Testis (tissue), 3 donors: ENCODE results near the gene NUMA1. TPM values are rescaled to one million over a fixed set of nuclear protein-coding genes. Genes with fewer than 3 reads are reported as not detected.

Experiments
- DNase-seq: peaks from one replicate; pipeline ENCODE4 v3.0.0-alpha.2; 2019
- H3K27ac ChIP-seq, 2 donors: fragments of 200-600 bp; sonication (generic); one replicate each; pipeline ENCODE4 v1.5.1; 2019
- H3K27me3 ChIP-seq: fragments of 200-600 bp; sonication (generic); one replicate; pipeline ENCODE4 v1.5.1; 2019
- H3K36me3 ChIP-seq: fragments of 200-600 bp; sonication (generic); one replicate; pipeline ENCODE4 v1.5.1; 2017; ENCODE audit warnings: low read depth; ENCODE audit errors: missing control alignments
- H3K4me1 ChIP-seq: fragments of 200-600 bp; sonication (generic); one replicate; pipeline ENCODE4 v1.5.1; 2019
- H3K4me3 ChIP-seq, 2 donors: fragments of 200-600 bp; sonication (generic); one replicate each; pipeline ENCODE4 v1.5.1; 2017 to 2019
- H3K9me3 ChIP-seq: fragments of 200-600 bp; sonication (generic); one replicate; pipeline ENCODE4 v1.5.1; 2017
- POLR2A ChIP-seq: fragments of 450-650 bp; IDR thresholded peaks from one replicate; pipeline ENCODE4 v1.6.1; 2017; ENCODE audit warnings: antibody characterized with exemption, mild to moderate bottlenecking, moderate library complexity
- WGBS, 2 donors: methylation state at CpG; one replicate each; pipeline ENCODE4 v1.1.5; 2018; 5-methylcytosine and 5-hydroxymethylcytosine counted together
- intact Hi-C: fragments of 100-400 bp; cut with DNase I; formaldehyde crosslinking; loops from one replicate; pipeline ENCODE4 v1.15.1; 2023; ENCODE audit warnings: low total_unique reads
- polyA plus RNA-seq: library from polyadenylated mRNA; stranded (reverse); fragments of 350-450 nt; fragmentation: Illumina TruSeq; extraction: RNeasy Lipid Tissue Mini Kit (QIAGEN cat#74804); gene quantifications from one replicate; pipeline ENCODE4 v1.2.3, GENCODE V29; 2014; ENCODE audit warnings: low read depth, low replicate concordance; ENCODE audit not compliant: insufficient read depth
- total RNA-seq, 2 donors: library from RNA; depleted of rRNA; stranded (reverse); fragments of >200 nt; gene quantifications; one replicate each; pipeline ENCODE4 v1.2.3, GENCODE V29; 2016
- TF ChIP-seq, protein P1 (sequence below), 3 experiments: fragments of 450-650 bp in 2 of 3; fragments of 200-600 bp in 1 of 3; sonication (generic) in 1 of 3; IDR thresholded peaks; one replicate each; pipeline ENCODE4 v1.5.1; 2016 to 2019; ENCODE audit warnings: antibody characterized with exemption in 3 of 3, mild to moderate bottlenecking in 2 of 3, moderate library complexity in 1 of 3

The NUMA1 gene
- total and polyA plus RNA-seq, 3 donors from 2014 or later, result 186 to 470 (median 452) TPM

- Histone ChIP-seq H3K27me3 (no peaks in the 10 kb centered on the region), H3K4me1 (peaks cover 15% of the 10 kb centered on the region), H3K27ac (peak overlapping the region; percentile 14 to 33), H3K36me3 (no peaks in the 10 kb centered on the region), H3K4me3 (no peak overlapping the region), H3K9me3 (no peaks in the 10 kb centered on the region)
- DNase-seq, result peak; percentile 57
- intact Hi-C loops, result no loop called here
- TF ChIP-seq, protein P1, sequence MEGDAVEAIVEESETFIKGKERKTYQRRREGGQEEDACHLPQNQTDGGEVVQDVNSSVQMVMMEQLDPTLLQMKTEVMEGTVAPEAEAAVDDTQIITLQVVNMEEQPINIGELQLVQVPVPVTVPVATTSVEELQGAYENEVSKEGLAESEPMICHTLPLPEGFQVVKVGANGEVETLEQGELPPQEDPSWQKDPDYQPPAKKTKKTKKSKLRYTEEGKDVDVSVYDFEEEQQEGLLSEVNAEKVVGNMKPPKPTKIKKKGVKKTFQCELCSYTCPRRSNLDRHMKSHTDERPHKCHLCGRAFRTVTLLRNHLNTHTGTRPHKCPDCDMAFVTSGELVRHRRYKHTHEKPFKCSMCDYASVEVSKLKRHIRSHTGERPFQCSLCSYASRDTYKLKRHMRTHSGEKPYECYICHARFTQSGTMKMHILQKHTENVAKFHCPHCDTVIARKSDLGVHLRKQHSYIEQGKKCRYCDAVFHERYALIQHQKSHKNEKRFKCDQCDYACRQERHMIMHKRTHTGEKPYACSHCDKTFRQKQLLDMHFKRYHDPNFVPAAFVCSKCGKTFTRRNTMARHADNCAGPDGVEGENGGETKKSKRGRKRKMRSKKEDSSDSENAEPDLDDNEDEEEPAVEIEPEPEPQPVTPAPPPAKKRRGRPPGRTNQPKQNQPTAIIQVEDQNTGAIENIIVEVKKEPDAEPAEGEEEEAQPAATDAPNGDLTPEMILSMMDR (IDR thresholded peaks at IDR 0.05), result no peak
- TF ChIP-seq POLR2A, result no peak
- WGBS, 2 donors, result 32 to 40% methylated on average over 2 of the region's 2 CpGs
Observed at GRCh38 chr11:71999362-71999761, 81.0 kb downstream of the NUMA1 start.

GRCh38 chr11:71998649-71999310 is 81.6 kb downstream of the NUMA1 start, which contains the start of gene IL18BP:
Gene IL18BP, plus strand, starts transcription at chr11:71998909. Its CDS starts 1,076 bp downstream, at chr11:71999985.
- 83 to 84% methylated on average over 9 to 11 of the region's 11 CpGs for WGBS, 2 donors
- intact Hi-C loops, result no loop called here
- Histone ChIP-seq H3K4me1 (peaks cover 15% of the 10 kb centered on the region), H3K4me3 (no peak within 1 kb of the TSS), H3K36me3 (no peaks in the 10 kb centered on the region), H3K27ac (peak within 1 kb of the TSS; percentile 14 to 33), H3K9me3 (no peaks in the 10 kb centered on the region), H3K27me3 (no peaks in the 10 kb centered on the region)
- TF ChIP-seq, protein P1 (IDR thresholded peaks at IDR 0.05), result no peak
- no peak for TF ChIP-seq POLR2A
- DNase-seq, result no peak

GRCh38 chr11:71998061-71998460 is 82.3 kb downstream of the NUMA1 start:
- intact Hi-C loops, result no loop called here
- Histone ChIP-seq H3K4me3 (no peak overlapping the region), H3K27ac (peak overlapping the region in 1 of 2 donors; percentile 14), H3K9me3 (no peaks in the 10 kb centered on the region), H3K27me3 (no peaks in the 10 kb centered on the region), H3K36me3 (no peaks in the 10 kb centered on the region), H3K4me1 (peaks cover 15% of the 10 kb centered on the region)
- no peak for DNase-seq
- no peak for TF ChIP-seq POLR2A
- TF ChIP-seq, protein P1 (IDR thresholded peaks at IDR 0.05), result no peak
- 83 to 96% methylated on average over 2 of the region's 2 CpGs for WGBS, 2 donors

GRCh38 chr11:71997594-71997993 is 82.7 kb downstream of the NUMA1 start:
- Histone ChIP-seq H3K36me3 (no peaks in the 10 kb centered on the region), H3K27ac (no peak overlapping the region)

More at GRCh38 chr11:71997594-71997993, 82.7 kb downstream of the NUMA1 start:
- intact Hi-C loops, result no loop called here
- no peaks in the 10 kb centered on the region for H3K9me3 ChIP-seq
- peaks cover 15% of the 10 kb centered on the region for H3K4me1 ChIP-seq
- 92 to 95% methylated on average over 3 of the region's 3 CpGs for WGBS, 2 donors
- TF ChIP-seq, protein P1 (IDR thresholded peaks at IDR 0.05), result no peak
- TF ChIP-seq POLR2A, result no peak
- no peak for DNase-seq
- H3K4me3 ChIP-seq, result no peak overlapping the region
- no peaks in the 10 kb centered on the region for H3K27me3 ChIP-seq
